PC-9 (cell line): Measurements from ENCODE around the gene NPEPL1. TPM values are rescaled to one million over a fixed set of nuclear protein-coding genes. Genes with fewer than 3 reads are reported as not detected.

Source experiments
- BruUV-seq: library from RNA; stranded (reverse); fragments of 400-500 nt; replicated peaks from 2 replicates; lab custom pipeline; 2021; lab: Mats Ljungman, UMichigan
- CTCF ChIA-PET: fragments of 300-600 bp; sonication (Branson Sonifier 250); formaldehyde crosslinking; loops from one replicate; lab custom pipeline; 2022; ENCODE audit warnings: antibody characterized with exemption; lab: Charles Lee
- POLR2A ChIA-PET: fragments of 300-600 bp; sonication (Branson Sonifier 250); formaldehyde crosslinking; loops from one replicate; lab custom pipeline; 2022; ENCODE audit warnings: antibody characterized with exemption; ENCODE audit not compliant: unreplicated experiment; lab: Charles Lee
- DNase-seq, 2 experiments: peaks; one replicate each; pipeline versions ENCODE4 v3.0.0 to v3.0.0-alpha.2; 2015 to 2022; ENCODE audit warnings: mixed read lengths in 1 of 2
- H2AFZ ChIP-seq: fragments of 200-600 bp; sonication (generic); 2 replicates; pipeline ENCODE4 v1.8.1; 2017; ENCODE audit warnings: antibody characterized with exemption
- H3F3A ChIP-seq: fragments of 200-600 bp; sonication (generic); 2 replicates; pipeline ENCODE4 v1.8.1; 2017; ENCODE audit warnings: antibody characterized with exemption, mild to moderate bottlenecking, low read depth; ENCODE audit not compliant: insufficient read depth
- H3K27ac ChIP-seq: fragments of 200-600 bp; sonication (generic); 2 replicates; pipeline ENCODE4 v1.6.1; 2016; ENCODE audit warnings: mixed run types
- H3K27me3 ChIP-seq: fragments of 200-600 bp; sonication (generic); 2 replicates; pipeline ENCODE4 v1.6.1; 2016; ENCODE audit warnings: low read depth, mixed run types; ENCODE audit not compliant: insufficient read depth
- H3K36me3 ChIP-seq: fragments of 200-600 bp; sonication (generic); 2 replicates; pipeline ENCODE4 v1.6.1; 2016; ENCODE audit warnings: low read depth, mixed run types
- H3K4me1 ChIP-seq: fragments of 200-600 bp; sonication (generic); replicated peaks from 2 replicates; pipeline ENCODE4 v1.6.1; 2016; ENCODE audit warnings: mixed run types; ENCODE audit not compliant: insufficient read depth
- H3K4me2 ChIP-seq: fragments of 200-600 bp; sonication (generic); 2 replicates; pipeline ENCODE4 v1.6.1; 2017; ENCODE audit warnings: mixed run types
- H3K4me3 ChIP-seq: fragments of 200-600 bp; sonication (generic); 2 replicates; pipeline ENCODE4 v1.6.1; 2016; ENCODE audit warnings: mixed run types
- H3K79me2 ChIP-seq: fragments of 200-600 bp; sonication (generic); 2 replicates; pipeline ENCODE4 v1.6.1; 2017; ENCODE audit warnings: low read depth, mixed run types
- H3K9me2 ChIP-seq: fragments of 200-600 bp; sonication (generic); 2 replicates; pipeline ENCODE4 v1.8.1; 2017; ENCODE audit warnings: mild to moderate bottlenecking; ENCODE audit not compliant: insufficient read depth
- H3K9me3 ChIP-seq: fragments of 200-600 bp; sonication (generic); 2 replicates; pipeline ENCODE4 v1.8.1; 2016; ENCODE audit warnings: low read depth; ENCODE audit not compliant: insufficient read depth
- H4K20me1 ChIP-seq: fragments of 200-600 bp; sonication (generic); 2 replicates; pipeline ENCODE4 v1.8.1; 2017; ENCODE audit not compliant: insufficient read depth
- EZH2 ChIP-seq: fragments of 200-600 bp; sonication (generic); IDR thresholded peaks from 2 replicates; pipeline ENCODE4 v1.8.0; 2017; ENCODE audit warnings: antibody characterized with exemption, low read depth
- intact Hi-C: fragments of 100-400 bp; cut with micrococcal nuclease; formaldehyde crosslinking; loops from one replicate; pipeline ENCODE4 v1.10.0; 2022; ENCODE audit not compliant: unreplicated experiment
- total RNA-seq: library from RNA; stranded (reverse); gene quantifications from 2 replicates; pipeline ENCODE4 v1.2.3, GENCODE V29; 2021
- TF ChIP-seq, protein P1 (sequence below): fragments of 200-600 bp; sonication (generic); conservative IDR thresholded peaks from 2 replicates; pipeline ENCODE4 v1.6.1; 2017; ENCODE audit warnings: mixed run types, antibody characterized with exemption, mild to moderate bottlenecking, moderate library complexity

NPEPL1 gene
- total RNA-seq, 1 experiment from 2014 or later: 24.0 TPM

DNA sequence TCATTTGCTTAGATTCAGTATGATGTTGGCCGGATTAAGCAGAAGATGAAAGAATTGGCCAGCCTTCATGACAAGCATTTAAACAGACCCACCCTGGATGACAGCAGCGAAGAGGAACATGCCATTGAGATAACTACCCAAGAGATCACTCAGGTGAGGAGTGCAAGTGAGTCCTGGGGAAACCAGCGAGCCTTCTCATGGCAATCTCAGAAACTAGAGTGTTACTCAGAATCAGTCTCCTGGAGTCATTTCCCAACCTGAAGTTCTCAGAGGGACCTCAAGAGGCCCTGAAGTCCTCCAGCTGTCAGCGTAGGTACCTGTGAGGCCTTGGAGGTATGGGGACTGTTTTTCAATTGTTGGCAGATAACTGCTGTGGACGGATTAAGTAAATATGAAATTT is 24.6 kb upstream of the NPEPL1 start:
- no TSS peak for BruUV-seq
- DNase-seq: no peak
- Histone ChIP-seq H3K27ac (no peak overlapping the region), H3K9me2 (no peaks in the 10 kb centered on the region), H4K20me1 (peaks cover 51% of the 10 kb centered on the region), H3K4me2 (no peak overlapping the region), H3K9me3 (no peaks in the 10 kb centered on the region), H3K4me3 (no peak overlapping the region), H3K27me3 (no peaks in the 10 kb centered on the region), H2AFZ (no peak overlapping the region), H3K79me2 (peaks cover 21% of the 10 kb centered on the region), H3F3A (0 out of 2 replicates have a peak, but pooled peaks cover 3% of the 10 kb centered on the region), H3K4me1 (no peaks in the 10 kb centered on the region), H3K36me3 (peaks cover 42% of the 10 kb centered on the region)
- intact Hi-C loops: no loop called here
- ChIA-PET CTCF (no interaction called here), POLR2A (no interaction called here)
- no peak for TF ChIP-seq EZH2
- TF ChIP-seq, protein P1, sequence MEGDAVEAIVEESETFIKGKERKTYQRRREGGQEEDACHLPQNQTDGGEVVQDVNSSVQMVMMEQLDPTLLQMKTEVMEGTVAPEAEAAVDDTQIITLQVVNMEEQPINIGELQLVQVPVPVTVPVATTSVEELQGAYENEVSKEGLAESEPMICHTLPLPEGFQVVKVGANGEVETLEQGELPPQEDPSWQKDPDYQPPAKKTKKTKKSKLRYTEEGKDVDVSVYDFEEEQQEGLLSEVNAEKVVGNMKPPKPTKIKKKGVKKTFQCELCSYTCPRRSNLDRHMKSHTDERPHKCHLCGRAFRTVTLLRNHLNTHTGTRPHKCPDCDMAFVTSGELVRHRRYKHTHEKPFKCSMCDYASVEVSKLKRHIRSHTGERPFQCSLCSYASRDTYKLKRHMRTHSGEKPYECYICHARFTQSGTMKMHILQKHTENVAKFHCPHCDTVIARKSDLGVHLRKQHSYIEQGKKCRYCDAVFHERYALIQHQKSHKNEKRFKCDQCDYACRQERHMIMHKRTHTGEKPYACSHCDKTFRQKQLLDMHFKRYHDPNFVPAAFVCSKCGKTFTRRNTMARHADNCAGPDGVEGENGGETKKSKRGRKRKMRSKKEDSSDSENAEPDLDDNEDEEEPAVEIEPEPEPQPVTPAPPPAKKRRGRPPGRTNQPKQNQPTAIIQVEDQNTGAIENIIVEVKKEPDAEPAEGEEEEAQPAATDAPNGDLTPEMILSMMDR: no peak

DNA sequence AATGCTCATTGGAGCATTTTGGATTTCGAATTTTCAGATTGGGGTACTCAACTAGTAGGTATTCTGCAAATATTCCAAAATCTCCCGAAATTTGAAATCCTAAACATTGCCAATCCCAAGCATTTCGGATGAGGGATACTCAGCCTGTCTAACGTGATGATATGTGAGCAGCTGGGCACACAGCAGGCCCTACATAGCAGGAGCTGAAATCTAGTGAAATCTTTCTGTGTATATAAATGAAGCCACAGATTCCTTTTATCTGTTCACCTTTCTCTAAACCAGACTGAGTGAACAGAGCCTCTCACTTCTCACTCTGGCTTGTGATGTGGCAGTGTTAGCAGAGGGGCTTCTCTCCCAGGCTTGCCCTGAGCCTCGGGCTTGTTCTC is 23.7 kb upstream of the NPEPL1 start:
- Histone ChIP-seq H3K9me2 (no peaks in the 10 kb centered on the region), H3K27me3 (no peaks in the 10 kb centered on the region), H3K36me3 (peaks cover 46% of the 10 kb centered on the region), H3K79me2 (peaks cover 14% of the 10 kb centered on the region; the same call in 1 of the 2 replicates), H3K27ac (no peak overlapping the region), H2AFZ (no peak overlapping the region), H3K4me2 (no peak overlapping the region), H3K9me3 (no peaks in the 10 kb centered on the region), H4K20me1 (peaks cover 49% of the 10 kb centered on the region), H3K4me3 (no peak overlapping the region), H3K4me1 (no peaks in the 10 kb centered on the region), H3F3A (0 out of 2 replicates have a peak, but pooled peaks cover 3% of the 10 kb centered on the region)
- ChIA-PET CTCF (no interaction called here), POLR2A (no interaction called here)
- intact Hi-C loops: no loop called here
- DNase-seq: no peak
- no TSS peak for BruUV-seq
- TF ChIP-seq, protein P1: no peak
- no peak for TF ChIP-seq EZH2

DNA sequence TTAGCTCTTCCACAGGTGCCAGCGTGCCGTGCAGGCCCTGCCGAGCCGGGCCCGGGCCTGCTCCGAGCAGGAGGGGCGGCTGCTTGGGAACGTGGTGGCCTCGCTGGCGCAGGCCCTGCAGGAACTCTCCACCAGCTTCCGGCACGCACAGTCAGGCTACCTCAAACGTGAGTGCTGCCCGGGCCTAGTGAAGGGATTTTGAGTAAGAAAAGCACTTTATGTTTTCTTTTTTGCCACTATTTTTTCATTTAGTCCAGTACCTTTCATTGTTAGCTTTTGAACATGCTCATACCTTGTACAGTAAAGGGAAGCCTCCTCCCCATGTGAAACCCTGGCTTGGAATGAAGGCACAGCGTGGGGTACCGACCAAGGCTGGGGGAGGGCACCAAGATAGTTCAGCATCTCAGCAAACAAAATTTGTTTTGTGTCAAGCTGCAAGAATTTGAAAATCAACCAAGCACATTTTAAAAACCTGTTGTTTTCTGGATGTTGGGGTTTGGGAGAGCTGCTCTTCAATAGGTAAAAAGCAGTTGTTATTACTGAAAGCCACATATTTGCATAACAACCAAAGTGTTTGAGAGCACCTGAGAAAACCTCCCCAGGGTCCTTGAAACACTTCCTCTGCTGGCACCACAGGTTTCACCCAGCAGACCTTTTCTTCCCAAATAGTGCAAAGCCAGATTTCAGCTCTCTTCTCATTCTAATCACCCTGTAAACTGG is 23.2 kb upstream of the NPEPL1 start:
- H2AFZ ChIP-seq: no peak overlapping the region
- no peaks in the 10 kb centered on the region for H3K9me3 ChIP-seq
- H3K36me3 ChIP-seq: peaks cover 46% of the 10 kb centered on the region
- no peak overlapping the region for H3K4me2 ChIP-seq
- intact Hi-C loops: no loop called here
- H3K9me2 ChIP-seq: no peaks in the 10 kb centered on the region
- no peaks in the 10 kb centered on the region for H3K27me3 ChIP-seq
- no peaks in the 10 kb centered on the region for H3K4me1 ChIP-seq
- H4K20me1 ChIP-seq: peaks cover 44% of the 10 kb centered on the region
- H3K4me3 ChIP-seq: no peak overlapping the region
- no peak overlapping the region for H3K27ac ChIP-seq
- H3K79me2 ChIP-seq: peaks cover 9% of the 10 kb centered on the region; the same call in 1 of the 2 replicates
- TF ChIP-seq, protein P1: no peak
- TF ChIP-seq EZH2: no peak
- ChIA-PET CTCF (no interaction called here), POLR2A (no interaction called here)
- H3F3A ChIP-seq: 0 out of 2 replicates have a peak, but pooled peaks cover under 1% of the 10 kb centered on the region
- no peak for DNase-seq
- BruUV-seq: no TSS peak
